ENCODE data around the gene ANKRD40.

DNA sequence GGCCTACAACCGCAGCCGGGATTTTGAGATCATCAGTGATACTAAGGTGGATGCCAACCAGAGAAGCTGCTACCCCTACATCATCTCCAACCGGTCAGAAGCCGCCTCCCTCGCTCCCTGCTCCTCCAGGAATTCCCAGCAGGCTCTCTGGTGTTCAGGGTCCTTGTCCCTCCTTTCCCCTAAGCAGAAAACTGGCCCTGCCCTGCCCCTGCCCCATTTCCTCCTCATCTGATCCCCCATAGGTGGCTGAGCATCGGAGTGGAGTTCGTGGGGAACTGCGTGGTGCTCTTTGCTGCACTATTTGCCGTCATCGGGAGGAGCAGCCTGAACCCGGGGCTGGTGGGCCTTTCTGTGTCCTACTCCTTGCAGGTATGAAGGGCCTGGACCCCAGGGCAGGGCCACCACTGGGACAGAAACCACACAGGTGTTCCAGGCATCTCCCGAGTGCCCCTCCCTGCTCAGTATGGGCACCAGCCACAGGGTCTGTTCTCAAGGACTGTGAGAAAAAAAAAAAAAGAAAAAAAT, 29.8 kb downstream of the ANKRD40 start:
- no peak for TF ChIP-seq CTCF (IDR thresholded peaks at IDR 0.05)
- TF ChIP-seq POLR2A (IDR thresholded peaks at IDR 0.05) = no peak
- no peak for TF ChIP-seq POLR2AphosphoS5 (IDR thresholded peaks at IDR 0.05; ENCODE audit: insufficient read depth in 1 of 2, low read depth in 1 of 2)
